GM18870 (cell line): ENCODE results near the gene ASXL3.

ENCODE experiments used
- ATAC-seq: cut with Tn5 transposase; IDR thresholded peaks from one replicate; pipeline ENCODE4 v1.9.1; 2021; ENCODE audit warnings: moderate library complexity; ENCODE audit not compliant: unreplicated experiment

Gene ASXL3

DNA sequence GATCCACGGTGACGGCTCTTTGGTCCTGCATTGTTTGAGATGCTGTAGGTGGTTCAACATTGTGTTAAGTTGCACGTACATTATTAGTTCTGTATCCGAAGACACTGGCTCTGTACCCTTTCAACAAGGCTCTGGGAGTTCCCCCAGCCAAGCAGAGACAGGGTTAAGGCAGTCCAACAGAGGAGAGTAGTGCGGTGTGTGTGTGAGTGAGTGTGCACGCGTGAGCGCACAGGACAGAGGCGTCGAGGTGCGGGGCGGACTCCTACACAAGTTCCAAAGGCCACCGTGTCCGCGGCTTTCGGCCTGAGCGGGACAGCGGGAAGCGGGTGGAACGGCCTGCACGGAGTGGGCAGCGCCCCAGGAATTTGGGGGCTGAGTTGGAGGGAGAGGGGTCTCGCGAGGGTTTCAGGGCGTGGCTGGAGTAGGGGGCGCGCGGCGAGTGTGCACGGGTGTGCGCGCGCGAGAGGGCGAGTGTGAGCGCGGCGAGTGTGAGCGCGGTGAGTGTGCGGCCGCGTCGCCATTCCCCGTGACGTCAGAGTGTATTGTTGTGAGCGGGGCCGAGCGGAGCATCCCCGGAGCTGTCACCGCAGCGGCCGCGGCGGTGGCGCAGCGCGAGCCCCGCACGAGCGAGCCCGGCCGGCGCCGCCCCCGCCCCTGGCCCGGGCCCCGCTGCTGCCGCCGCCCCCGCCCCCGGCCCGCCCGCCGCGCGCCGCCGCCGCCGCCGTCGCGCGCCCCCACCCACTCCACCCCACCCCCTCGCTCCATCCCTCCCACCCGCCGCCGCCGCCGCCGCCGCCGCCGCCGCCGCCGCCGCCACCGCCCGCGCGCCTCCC lies at the start of gene ASXL3:
ASXL3 (plus strand) TSS at position 535 of the 833 bp plus-strand sequence. CDS start 413 bp downstream, outside the sequence.
- no peak for ATAC-seq

DNA sequence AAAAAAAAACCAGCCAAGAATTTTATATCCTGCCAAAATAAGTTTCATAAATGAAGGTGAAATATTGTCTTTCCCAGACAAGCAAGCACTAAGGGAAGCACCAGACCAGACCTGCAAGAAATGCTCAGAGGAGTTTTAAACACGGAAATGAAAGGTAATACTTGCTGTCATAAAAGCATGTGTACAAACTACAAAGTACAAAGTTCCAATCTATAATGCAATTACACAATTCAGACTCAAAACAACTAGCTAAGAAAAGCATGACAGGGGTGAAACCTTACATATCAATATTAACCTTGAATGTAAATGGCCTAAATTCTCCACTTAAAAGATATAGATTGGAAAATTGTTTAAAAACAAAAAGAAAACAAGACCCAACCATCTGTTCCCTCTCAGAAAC lies 45.0 kb upstream of the ASXL3 start:
- ATAC-seq, result no peak

DNA sequence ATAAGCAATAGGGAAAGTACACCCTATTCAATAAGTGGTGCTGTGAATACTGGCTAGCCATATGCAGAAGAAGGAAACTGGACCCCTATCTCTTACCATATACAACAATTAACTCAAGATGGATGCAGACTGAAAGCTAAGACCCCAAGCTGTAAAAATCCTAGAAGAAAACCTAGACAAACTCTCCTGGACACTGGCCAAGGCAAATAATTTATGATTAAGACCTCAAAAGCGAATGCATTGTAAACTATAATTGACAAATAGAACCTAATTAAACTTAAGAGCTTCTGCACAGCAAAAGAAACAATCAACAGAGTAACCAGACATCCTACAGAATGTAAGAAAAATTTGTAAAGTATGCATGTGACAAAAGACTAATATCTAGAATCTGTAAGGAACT lies 41.1 kb upstream of the ASXL3 start:
- no peak for ATAC-seq

DNA sequence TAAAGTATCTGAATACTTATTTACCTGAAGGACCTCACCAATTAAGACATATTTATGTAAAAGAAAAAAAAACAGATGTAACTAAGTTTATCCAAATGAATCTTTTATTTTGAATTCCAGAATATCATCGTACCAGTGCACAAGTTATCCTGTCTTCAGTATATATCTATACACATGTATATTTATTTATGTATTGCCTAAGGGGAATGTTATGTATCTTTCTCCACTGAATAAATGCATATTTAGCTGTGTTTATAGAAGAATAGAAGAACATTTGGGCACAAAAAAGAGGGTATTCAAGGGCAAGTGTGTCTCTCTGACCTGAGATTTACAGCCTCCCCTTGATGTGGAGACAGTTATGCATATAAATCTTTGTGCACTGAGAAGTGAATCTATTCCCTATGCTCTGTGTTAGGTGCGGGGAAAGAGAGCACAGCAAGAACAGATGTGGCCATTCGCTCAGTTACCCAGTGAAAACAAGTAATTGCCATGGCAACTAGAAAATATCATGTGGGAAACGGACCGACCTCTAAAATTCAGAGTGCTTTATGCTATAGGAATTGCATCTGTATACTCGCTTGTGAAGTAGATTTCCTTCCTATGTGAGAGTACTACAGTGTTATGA lies 39.5 kb upstream of the ASXL3 start:
- ATAC-seq, result no peak

- no peak for ATAC-seq
These were observed 37.6 kb upstream of the ASXL3 start for GRCh38 chr18:33540392-33540791.

GRCh38 chr18:33541316-33541715 lies 36.7 kb upstream of the ASXL3 start:
- no peak for ATAC-seq

DNA sequence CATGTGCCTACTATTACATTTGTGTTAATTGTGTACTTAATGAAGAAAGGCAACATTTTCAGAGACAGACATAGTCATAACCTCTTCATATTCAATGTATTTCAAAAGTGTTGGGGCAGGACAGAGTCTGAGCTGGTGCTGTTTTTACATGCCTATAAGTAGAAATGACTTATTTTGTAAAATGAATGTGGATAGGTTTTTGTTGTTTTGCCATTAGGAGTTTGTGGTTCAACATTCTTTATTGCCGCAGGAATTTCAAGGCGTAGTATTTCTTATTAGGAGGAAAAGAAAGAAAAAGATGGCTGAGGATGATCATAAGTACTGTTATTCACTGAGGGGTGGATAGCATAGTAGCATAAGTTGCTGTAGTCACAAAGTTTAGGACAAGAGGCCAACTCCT lies 21.2 kb upstream of the ASXL3 start:
- ATAC-seq, result no peak

GRCh38 chr18:33557706-33558105 lies 20.3 kb upstream of the ASXL3 start:
- no peak for ATAC-seq

- ATAC-seq, result no peak
These were observed 19.5 kb upstream of the ASXL3 start for GRCh38 chr18:33558529-33558928.

DNA sequence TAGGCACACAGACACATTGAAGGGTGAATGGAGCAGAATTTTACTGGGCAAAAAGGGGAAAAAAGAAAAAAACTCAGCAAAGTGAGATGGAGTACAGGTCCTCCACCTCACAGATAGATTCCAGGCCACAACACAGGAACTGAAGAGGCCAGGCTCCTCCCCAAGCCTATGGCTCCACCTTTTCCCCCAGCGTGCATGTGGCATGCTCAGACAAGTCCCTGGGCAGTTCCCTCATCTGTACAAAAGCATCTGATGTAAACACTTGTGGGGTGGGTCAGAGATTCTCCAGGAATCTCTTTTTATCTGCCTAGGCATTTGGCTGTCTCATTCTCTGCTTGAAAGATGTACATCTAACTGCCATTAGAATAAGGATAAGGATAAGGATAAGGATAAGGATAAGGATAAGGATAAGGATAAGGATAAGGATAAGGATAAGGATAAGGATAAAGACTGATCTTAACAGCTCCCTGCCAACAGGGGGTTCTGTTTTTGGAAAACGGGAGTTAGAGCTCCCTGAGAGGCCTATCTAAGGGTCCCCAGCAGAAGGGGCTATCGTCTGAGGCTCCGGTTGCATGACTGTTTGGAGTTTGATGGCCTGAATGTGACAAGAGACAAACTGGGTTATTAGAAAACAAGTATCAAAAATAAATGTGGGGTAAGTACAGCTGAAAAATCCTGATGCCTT lies 17.2 kb upstream of the ASXL3 start:
- peak; percentile 88 for ATAC-seq

- no peak for ATAC-seq
These were observed 15.3 kb upstream of the ASXL3 start for GRCh38 chr18:33562741-33563140.

GRCh38 chr18:33567705-33568104 lies 10.3 kb upstream of the ASXL3 start:
- ATAC-seq, result no peak

GRCh38 chr18:33571998-33572787 lies 5.8 kb upstream of the ASXL3 start:
- no peak for ATAC-seq

DNA sequence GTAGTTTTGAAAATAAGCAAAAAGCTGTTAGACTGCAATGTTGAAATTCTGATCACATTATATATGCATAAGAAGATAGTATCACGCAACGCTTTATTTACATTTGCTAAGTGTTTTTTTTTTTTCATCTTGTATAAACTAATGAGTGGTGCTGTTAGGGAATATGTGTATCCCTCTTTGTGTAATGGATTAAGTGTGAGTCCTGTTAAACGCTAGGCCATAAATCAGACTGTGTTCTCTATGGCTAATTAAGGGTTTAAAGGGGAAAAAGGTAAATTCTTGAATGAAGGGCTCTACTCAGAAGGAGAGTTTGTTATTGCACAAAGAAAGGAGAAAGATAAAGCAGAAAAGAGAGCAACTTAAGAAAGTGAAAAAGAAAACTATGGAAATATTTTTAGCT lies 4.8 kb upstream of the ASXL3 start:
- no peak for ATAC-seq

DNA sequence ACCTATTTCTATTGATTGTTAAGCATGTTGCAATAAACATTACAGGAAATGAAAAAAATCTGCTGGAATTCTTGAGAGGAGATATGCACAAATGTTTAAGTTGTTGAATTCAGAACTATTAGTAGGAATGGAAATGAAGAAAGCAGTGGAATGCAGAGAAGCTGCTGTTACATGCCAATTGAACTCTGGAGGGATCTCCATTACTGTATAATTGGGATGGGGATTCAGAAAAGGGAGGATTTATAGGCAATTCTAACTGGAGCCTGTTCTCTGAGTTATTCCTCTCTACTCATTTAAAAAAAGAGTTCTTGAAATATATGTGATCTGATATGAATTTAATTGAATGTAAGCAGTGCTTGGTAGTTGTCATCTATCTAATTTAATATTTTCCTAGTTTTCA lies 2.6 kb upstream of the ASXL3 start:
- ATAC-seq, result no peak

GRCh38 chr18:33576999-33577646 lies 896 bp upstream of the ASXL3 start:
- ATAC-seq, result no peak

DNA sequence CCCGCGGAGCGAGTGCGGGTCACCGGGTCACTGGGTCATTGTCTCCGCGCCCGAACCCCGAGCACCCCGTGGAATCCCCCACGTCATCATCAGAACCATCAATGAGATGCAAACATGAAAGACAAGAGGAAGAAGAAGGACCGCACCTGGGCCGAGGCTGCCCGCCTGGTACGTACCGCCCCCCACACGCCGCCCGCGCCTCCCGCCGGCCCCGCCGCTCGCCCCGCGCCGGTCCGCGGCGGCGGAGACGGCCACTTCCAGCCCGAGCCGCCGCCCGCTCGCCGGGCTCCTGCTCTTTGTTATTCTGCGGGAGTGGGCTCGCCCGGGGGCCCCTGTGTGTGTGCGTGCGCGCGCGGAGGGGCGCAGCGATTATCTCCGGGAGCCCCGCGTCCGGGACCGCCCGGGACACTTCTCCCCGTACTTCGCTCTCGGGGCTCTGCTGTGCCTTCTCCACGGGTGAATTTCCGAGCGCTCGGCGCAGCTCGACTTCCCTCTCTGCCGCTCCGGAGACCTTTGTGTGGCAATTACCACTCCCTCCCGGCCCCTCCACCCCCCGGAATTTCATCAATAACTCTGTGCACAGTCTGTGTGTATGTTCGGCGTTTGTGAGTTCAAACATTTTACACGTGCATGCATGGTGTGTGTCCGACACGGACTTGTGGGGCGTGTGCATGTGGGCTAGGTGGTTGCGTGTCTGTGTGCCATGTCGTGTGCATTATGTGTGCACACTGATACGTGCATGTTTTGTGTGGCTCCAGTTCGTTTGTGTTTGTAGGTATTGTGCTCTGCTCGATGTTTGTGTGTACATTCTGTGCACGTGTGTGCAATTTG lies 714 bp downstream of the ASXL3 start:
- no peak for ATAC-seq

DNA sequence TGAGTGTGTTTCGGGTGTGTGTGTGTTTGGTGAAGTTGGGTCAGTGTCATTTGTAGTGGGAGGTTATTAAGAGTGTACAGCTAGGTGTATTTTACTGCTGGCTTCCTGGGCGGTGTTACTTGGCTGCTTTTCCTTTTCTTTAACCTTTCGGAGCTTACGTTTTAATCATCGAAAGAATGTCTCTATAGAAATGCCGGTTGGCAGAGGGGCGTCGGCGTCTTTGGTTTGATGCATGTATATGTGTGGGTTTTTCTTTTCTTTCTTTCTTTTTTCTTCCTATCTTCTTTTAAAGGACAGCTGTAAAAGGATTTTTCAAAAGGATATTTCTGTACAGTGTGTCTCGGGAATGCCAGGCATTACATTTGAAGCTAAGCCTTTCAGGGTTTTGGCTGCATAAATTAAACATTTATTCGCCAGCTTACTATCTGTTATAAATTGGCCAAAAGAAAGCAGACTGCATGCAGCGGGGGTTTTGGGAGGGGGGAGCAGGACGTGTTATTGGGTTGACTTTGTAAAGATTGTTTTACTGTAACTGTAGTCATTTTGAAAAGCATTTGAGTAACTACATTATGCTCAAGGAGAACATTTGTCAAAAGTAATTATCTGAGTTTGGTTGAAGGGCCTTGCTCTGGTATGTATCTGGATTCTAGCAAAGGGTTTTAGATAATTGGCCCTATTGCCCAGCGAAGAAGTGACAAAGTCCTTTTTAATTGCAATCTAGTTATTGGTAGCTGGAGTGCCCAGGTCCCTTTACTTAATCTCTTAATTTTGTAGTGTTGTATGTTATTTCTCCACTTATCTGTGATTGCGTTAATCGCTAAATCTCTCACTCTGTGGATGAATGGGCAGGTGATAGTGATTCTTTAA lies 1.6 kb downstream of the ASXL3 start:
- no peak for ATAC-seq

- ATAC-seq, result no peak
These were observed 2.5 kb downstream of the ASXL3 start for GRCh38 chr18:33580546-33580945.
